Measurements from ENCODE around the gene INPP4B.

The INPP4B gene

GRCh38 chr4:142348613-142349021 lies 497.5 kb downstream of the INPP4B start:
- no peak for DNase-seq (ENCODE audit: low read depth in 2 of 2)

- DNase-seq (ENCODE audit: low read depth in 2 of 2), result no peak
Measured at GRCh38 chr4:142347241-142347640, 498.9 kb downstream of the INPP4B start.

- DNase-seq (ENCODE audit: low read depth in 2 of 2), result no peak
Measured at GRCh38 chr4:142345924-142346323, 500.2 kb downstream of the INPP4B start.

GRCh38 chr4:142341268-142341667 lies 504.8 kb downstream of the INPP4B start:
- no peak for DNase-seq (ENCODE audit: low read depth in 2 of 2)

GRCh38 chr4:142339053-142339452 lies 507.0 kb downstream of the INPP4B start:
- no peak for DNase-seq (ENCODE audit: low read depth in 2 of 2)

GRCh38 chr4:142336251-142336934 lies 509.7 kb downstream of the INPP4B start:
- DNase-seq (ENCODE audit: low read depth in 2 of 2), result no peak

- DNase-seq (ENCODE audit: low read depth in 2 of 2), result no peak
Measured at GRCh38 chr4:142334931-142335330, 511.2 kb downstream of the INPP4B start.

GRCh38 chr4:142331646-142332045 lies 514.5 kb downstream of the INPP4B start:
- peak in 1 of 2 experiments; percentile 10 for DNase-seq (ENCODE audit: low read depth in 2 of 2)

GRCh38 chr4:142331132-142331531 lies 515.0 kb downstream of the INPP4B start:
- no peak for DNase-seq (ENCODE audit: low read depth in 2 of 2)

GRCh38 chr4:142330311-142330710 lies 515.8 kb downstream of the INPP4B start:
- DNase-seq (ENCODE audit: low read depth in 2 of 2), result no peak

- DNase-seq (ENCODE audit: low read depth in 2 of 2), result no peak
Measured at GRCh38 chr4:142329313-142329712, 516.8 kb downstream of the INPP4B start.

GRCh38 chr4:142326181-142326580 lies 519.9 kb downstream of the INPP4B start:
- no peak for DNase-seq (ENCODE audit: low read depth in 2 of 2)

- DNase-seq (ENCODE audit: low read depth in 2 of 2), result no peak
Measured at GRCh38 chr4:142324572-142324971, 521.5 kb downstream of the INPP4B start.

- DNase-seq (ENCODE audit: low read depth in 2 of 2), result no peak
Measured at GRCh38 chr4:142322996-142323395, 523.1 kb downstream of the INPP4B start.

GRCh38 chr4:142318280-142318679 lies 527.8 kb downstream of the INPP4B start:
- no peak for DNase-seq (ENCODE audit: low read depth in 2 of 2)

GRCh38 chr4:142316913-142317312 lies 529.2 kb downstream of the INPP4B start:
- DNase-seq (ENCODE audit: low read depth in 2 of 2), result no peak

- no peak for DNase-seq (ENCODE audit: low read depth in 2 of 2)
Measured at GRCh38 chr4:142316025-142316424, 530.1 kb downstream of the INPP4B start.

GRCh38 chr4:142314686-142315085 lies 531.4 kb downstream of the INPP4B start:
- no peak for DNase-seq (ENCODE audit: low read depth in 2 of 2)

GRCh38 chr4:142314247-142314646 lies 531.9 kb downstream of the INPP4B start:
- no peak for DNase-seq (ENCODE audit: low read depth in 2 of 2)

GRCh38 chr4:142312391-142312790 lies 533.7 kb downstream of the INPP4B start:
- no peak for DNase-seq (ENCODE audit: low read depth in 2 of 2)

GRCh38 chr4:142311916-142312315 lies 534.2 kb downstream of the INPP4B start:
- DNase-seq (ENCODE audit: low read depth in 2 of 2), result no peak

GRCh38 chr4:142309772-142310171 lies 536.3 kb downstream of the INPP4B start:
- no peak for DNase-seq (ENCODE audit: low read depth in 2 of 2)

GRCh38 chr4:142307857-142308256 lies 538.2 kb downstream of the INPP4B start:
- no peak for DNase-seq (ENCODE audit: low read depth in 2 of 2)

GRCh38 chr4:142297313-142297712 lies 548.8 kb downstream of the INPP4B start:
- DNase-seq (ENCODE audit: low read depth in 2 of 2), result no peak

All from fibroblast of skin of left biceps (primary cell).